GM23338 (cell line): ENCODE measurements around the gene ABCC12. TPM values are rescaled to one million over a fixed set of nuclear protein-coding genes. Genes with fewer than 3 reads are reported as not detected.
A peak's percentile ranks its signal among the peaks of the same experiment; 100 is the strongest.

Experiments
- ATAC-seq: fragments of 200-7000 bp; cut with Tn5 transposase; 3 replicates; pipeline ENCODE4 v1.9.1; 2020
- DNase-seq: peaks from one replicate; pipeline ENCODE4 v3.0.0-alpha.2; 2015; ENCODE audit warnings: low spot score
- H2AFZ ChIP-seq: fragments of 200-600 bp; sonication (generic); 2 replicates; pipeline ENCODE4 v1.8.0; 2016; ENCODE audit warnings: antibody characterized with exemption, mild to moderate bottlenecking, moderate library complexity
- H3F3A ChIP-seq: fragments of 200-600 bp; sonication (generic); replicated peaks from 2 replicates; pipeline ENCODE4 v1.8.0; 2017; ENCODE audit warnings: antibody characterized with exemption, mixed run types, low read depth
- H3K27ac ChIP-seq: fragments of 200-600 bp; sonication (generic); 2 replicates; pipeline ENCODE4 v1.6.1; 2016; ENCODE audit warnings: low read depth
- H3K27me3 ChIP-seq: fragments of 200-600 bp; sonication (generic); 2 replicates; pipeline ENCODE4 v1.8.0; 2016; ENCODE audit warnings: mild to moderate bottlenecking, mixed run types, moderate library complexity; ENCODE audit not compliant: insufficient read depth
- H3K36me3 ChIP-seq: fragments of 200-600 bp; sonication (generic); 2 replicates; pipeline ENCODE4 v1.8.0; 2016; ENCODE audit warnings: mild to moderate bottlenecking; ENCODE audit not compliant: insufficient read depth
- H3K4me1 ChIP-seq: fragments of 200-600 bp; sonication (generic); 2 replicates; pipeline ENCODE4 v1.8.0; 2016; ENCODE audit warnings: mild to moderate bottlenecking, moderate library complexity; ENCODE audit not compliant: insufficient read depth
- H3K4me2 ChIP-seq: fragments of 200-600 bp; sonication (generic); 2 replicates; pipeline ENCODE4 v1.7.1; 2017; ENCODE audit warnings: mixed run types
- H3K4me3 ChIP-seq: fragments of 200-600 bp; sonication (generic); 2 replicates; pipeline ENCODE4 v1.6.1; 2016; ENCODE audit warnings: mixed run types
- H3K79me2 ChIP-seq: fragments of 200-600 bp; sonication (generic); replicated peaks from 2 replicates; pipeline ENCODE4 v1.8.0; 2017; ENCODE audit warnings: mild to moderate bottlenecking; ENCODE audit not compliant: insufficient read depth
- H3K9me2 ChIP-seq: fragments of 200-600 bp; sonication (generic); 2 replicates; pipeline ENCODE4 v1.8.0; 2017; ENCODE audit not compliant: insufficient read depth
- H4K20me1 ChIP-seq: fragments of 200-600 bp; sonication (generic); replicated peaks from 2 replicates; pipeline ENCODE4 v1.8.0; 2017; ENCODE audit warnings: mild to moderate bottlenecking; ENCODE audit not compliant: insufficient read depth
- H3K27ac Mint-ChIP-seq: 2 replicates; pipeline ENCODE4 v1.8.0; 2020; ENCODE audit warnings: inconsistent platforms, mild to moderate bottlenecking, moderate library complexity, mixed read lengths
- H3K27me3 Mint-ChIP-seq: 3 replicates; pipeline ENCODE4 v1.8.0; 2022; ENCODE audit warnings: low read depth, mild to moderate bottlenecking, moderate library complexity, mixed read lengths, inconsistent platforms; ENCODE audit not compliant: insufficient read depth, poor library complexity
- H3K36me3 Mint-ChIP-seq: 3 replicates; pipeline ENCODE4 v1.8.0; 2021; ENCODE audit warnings: low read depth, mild to moderate bottlenecking, inconsistent platforms, moderate library complexity, mixed read lengths
- H3K4me1 Mint-ChIP-seq: 3 replicates; pipeline ENCODE4 v1.8.0; 2020; ENCODE audit warnings: mild to moderate bottlenecking, inconsistent platforms, mixed read lengths
- H3K4me3 Mint-ChIP-seq: 3 replicates; pipeline ENCODE4 v1.8.0; 2021; ENCODE audit warnings: moderate library complexity, mild to moderate bottlenecking, inconsistent platforms, mixed read lengths
- H3K9me3 Mint-ChIP-seq: 3 replicates; pipeline ENCODE4 v1.8.0; 2020; ENCODE audit warnings: moderate library complexity, mild to moderate bottlenecking, inconsistent platforms, mixed read lengths
- CREB1 ChIP-seq: fragments of 250-450 bp; sonication (Bioruptor Pico); IDR thresholded peaks from 2 replicates; pipeline ENCODE4 v1.5.0; 2020; ENCODE audit warnings: low read depth, mild to moderate bottlenecking, moderate library complexity
- EZH2phosphoT487 ChIP-seq: fragments of 200-600 bp; sonication (generic); IDR thresholded peaks from one replicate; pipeline ENCODE4 v1.8.1; 2018; ENCODE audit warnings: antibody characterized with exemption; ENCODE audit not compliant: unreplicated experiment
- JUNB ChIP-seq: IDR thresholded peaks from one replicate; pipeline ENCODE4 v1.6.1; 2016; ENCODE audit warnings: antibody characterized with exemption; ENCODE audit not compliant: unreplicated experiment
- STAT1 ChIP-seq: IDR thresholded peaks from one replicate; pipeline ENCODE4 v1.6.1; 2016; ENCODE audit warnings: antibody characterized with exemption; ENCODE audit not compliant: unreplicated experiment
- ZNF114 ChIP-seq: fragments of 250-450 bp; sonication (Bioruptor Pico); IDR thresholded peaks from 2 replicates; pipeline ENCODE4 v1.5.0; 2020; ENCODE audit warnings: mild to moderate bottlenecking, moderate library complexity
- ZNF331 ChIP-seq: fragments of 250-450 bp; sonication (Bioruptor Pico); IDR thresholded peaks from 2 replicates; pipeline ENCODE4 v1.5.0; 2020; ENCODE audit warnings: low read depth, mild to moderate bottlenecking, moderate library complexity
- polyA plus RNA-seq: library from polyadenylated mRNA; unstranded; fragments of >200 nt; fragmentation: Nextera tagmentation; extraction: Ambion mirVana; gene quantifications from 2 replicates; pipeline ENCODE4 v1.2.1, GENCODE V29; 2016
- total RNA-seq: library from RNA; depleted of rRNA; stranded (reverse); fragments of >200 nt; shearing (Covaris generic); gene quantifications from 2 replicates; pipeline ENCODE4 v1.2.3, GENCODE V29; 2014
- TF ChIP-seq, protein P1 (sequence below): IDR thresholded peaks from 2 replicates; pipeline ENCODE4 v1.6.1; 2016; ENCODE audit warnings: antibody characterized with exemption
- TF ChIP-seq, protein P2 (sequence below), 2 experiments: fragments of 200-600 bp in 1 of 2; sonication (generic) in 1 of 2; conservative IDR thresholded peaks; 2 replicates each; pipeline versions ENCODE4 v1.5.1 to v1.6.1; 2016 to 2017; ENCODE audit warnings: antibody characterized with exemption in 2 of 2, low read depth in 2 of 2, mild to moderate bottlenecking in 2 of 2, moderate library complexity in 1 of 2

Gene ABCC12
- total and polyA plus RNA-seq, 2 experiments from 2014 or later, result not detected

DNA sequence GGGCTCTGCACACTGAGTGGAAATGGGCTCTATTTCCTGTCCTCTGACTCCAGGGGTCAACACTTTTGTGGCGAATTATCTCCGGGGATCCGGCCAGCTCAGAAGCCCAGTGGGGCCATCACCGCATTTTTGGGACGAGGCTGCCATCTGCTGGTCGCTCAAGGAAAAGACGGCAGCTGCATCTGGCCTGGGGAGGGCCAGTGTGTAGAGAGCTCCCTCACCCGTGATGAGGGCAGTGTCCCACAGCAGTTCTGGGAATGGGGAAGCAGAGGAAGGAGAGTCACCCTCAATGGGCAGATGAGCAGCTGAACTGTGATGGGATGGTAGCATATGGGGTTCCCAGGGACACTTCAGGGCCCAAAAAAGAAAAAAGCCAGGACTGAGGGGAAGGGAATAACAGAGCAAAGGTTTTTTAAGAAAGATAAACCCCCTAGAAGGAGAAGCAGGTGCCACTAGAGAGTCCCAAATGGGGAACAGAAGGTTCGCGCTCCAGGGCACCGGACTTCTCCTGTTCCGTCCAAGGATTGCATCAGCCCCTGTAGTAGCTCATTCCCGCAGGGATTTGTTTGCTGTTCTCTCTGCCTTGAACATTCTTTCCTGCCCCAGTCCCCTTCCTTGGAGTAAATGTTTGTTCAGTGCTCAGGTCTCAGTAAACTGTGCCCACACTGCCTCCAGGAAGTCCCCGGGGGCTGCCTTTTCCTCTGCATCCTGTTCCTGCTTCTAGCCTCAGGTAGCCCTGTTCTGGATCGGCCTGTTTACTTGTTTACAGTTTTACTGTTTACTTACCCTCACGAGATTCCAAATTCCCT, 9.3 kb upstream of the ABCC12 start:
- Histone ChIP-seq H3K27me3 (no peaks in the 10 kb centered on the region), H3K36me3 (no peaks in the 10 kb centered on the region), H3F3A (no peaks in the 10 kb centered on the region), H4K20me1 (no peaks in the 10 kb centered on the region), H3K79me2 (no peaks in the 10 kb centered on the region), H3K4me2 (no peak overlapping the region), H2AFZ (peak overlapping the region; percentile 94), H3K4me3 (no peak overlapping the region), H3K4me1 (no peaks in the 10 kb centered on the region), H3K9me2 (no peaks in the 10 kb centered on the region), H3K27ac (peak overlapping the region; percentile 34; the same call in 1 of the 2 replicates)
- DNase-seq, result peak; percentile 81
- Mint-ChIP-seq H3K27me3 (peaks cover 9% of the 10 kb centered on the region), H3K27ac (peak overlapping the region; percentile 69), H3K4me1 (peaks cover 17% of the 10 kb centered on the region), H3K36me3 (no peaks in the 10 kb centered on the region), H3K9me3 (no peaks in the 10 kb centered on the region), H3K4me3 (peak overlapping the region; percentile 34; the same call in 1 of the 3 replicates)
- TF ChIP-seq, protein P1, sequence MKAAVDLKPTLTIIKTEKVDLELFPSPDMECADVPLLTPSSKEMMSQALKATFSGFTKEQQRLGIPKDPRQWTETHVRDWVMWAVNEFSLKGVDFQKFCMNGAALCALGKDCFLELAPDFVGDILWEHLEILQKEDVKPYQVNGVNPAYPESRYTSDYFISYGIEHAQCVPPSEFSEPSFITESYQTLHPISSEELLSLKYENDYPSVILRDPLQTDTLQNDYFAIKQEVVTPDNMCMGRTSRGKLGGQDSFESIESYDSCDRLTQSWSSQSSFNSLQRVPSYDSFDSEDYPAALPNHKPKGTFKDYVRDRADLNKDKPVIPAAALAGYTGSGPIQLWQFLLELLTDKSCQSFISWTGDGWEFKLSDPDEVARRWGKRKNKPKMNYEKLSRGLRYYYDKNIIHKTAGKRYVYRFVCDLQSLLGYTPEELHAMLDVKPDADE, result no peak
- TF ChIP-seq, protein P2, sequence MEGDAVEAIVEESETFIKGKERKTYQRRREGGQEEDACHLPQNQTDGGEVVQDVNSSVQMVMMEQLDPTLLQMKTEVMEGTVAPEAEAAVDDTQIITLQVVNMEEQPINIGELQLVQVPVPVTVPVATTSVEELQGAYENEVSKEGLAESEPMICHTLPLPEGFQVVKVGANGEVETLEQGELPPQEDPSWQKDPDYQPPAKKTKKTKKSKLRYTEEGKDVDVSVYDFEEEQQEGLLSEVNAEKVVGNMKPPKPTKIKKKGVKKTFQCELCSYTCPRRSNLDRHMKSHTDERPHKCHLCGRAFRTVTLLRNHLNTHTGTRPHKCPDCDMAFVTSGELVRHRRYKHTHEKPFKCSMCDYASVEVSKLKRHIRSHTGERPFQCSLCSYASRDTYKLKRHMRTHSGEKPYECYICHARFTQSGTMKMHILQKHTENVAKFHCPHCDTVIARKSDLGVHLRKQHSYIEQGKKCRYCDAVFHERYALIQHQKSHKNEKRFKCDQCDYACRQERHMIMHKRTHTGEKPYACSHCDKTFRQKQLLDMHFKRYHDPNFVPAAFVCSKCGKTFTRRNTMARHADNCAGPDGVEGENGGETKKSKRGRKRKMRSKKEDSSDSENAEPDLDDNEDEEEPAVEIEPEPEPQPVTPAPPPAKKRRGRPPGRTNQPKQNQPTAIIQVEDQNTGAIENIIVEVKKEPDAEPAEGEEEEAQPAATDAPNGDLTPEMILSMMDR (conservative IDR thresholded peaks at IDR 0.05; ENCODE audit: low read depth in 2 of 2), result peak; percentile 90 to 92
- ATAC-seq, result peak; percentile 96

DNA sequence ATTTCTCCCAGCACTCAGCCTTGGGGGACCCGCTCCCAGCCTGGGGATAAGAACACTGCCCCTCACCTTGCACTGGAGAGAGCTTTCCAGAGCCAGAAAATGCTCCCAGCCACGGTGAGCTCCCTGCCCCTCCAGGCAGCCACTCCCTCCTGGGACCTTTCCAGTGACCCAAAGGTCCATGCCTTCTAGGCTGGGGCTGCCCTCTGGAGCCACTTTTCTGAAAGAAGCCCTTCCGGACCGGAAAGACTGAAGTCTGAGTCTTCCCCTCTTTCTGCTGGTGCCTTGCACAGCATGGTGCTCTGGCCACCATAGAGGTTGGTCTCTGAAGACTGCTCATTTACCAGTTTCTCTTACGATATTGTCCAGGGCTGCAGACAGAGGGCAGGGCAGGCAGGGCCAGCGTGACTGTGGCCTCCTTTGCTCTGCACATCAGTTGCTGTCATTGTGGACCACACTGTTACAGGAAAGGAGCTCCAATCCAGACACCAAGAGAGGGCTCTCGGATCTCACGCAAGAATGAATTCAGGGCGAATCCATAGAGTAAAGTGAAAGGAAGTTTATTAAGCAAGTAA, 7.1 kb upstream of the ABCC12 start:
- Mint-ChIP-seq H3K9me3 (no peaks in the 10 kb centered on the region), H3K36me3 (no peaks in the 10 kb centered on the region), H3K4me3 (no peak overlapping the region), H3K27me3 (peaks cover 11% of the 10 kb centered on the region), H3K27ac (no peak overlapping the region), H3K4me1 (peaks cover 17% of the 10 kb centered on the region)
- ATAC-seq (no peak), DNase-seq (no peak)
- Histone ChIP-seq H3K27me3 (no peaks in the 10 kb centered on the region), H3K4me1 (no peaks in the 10 kb centered on the region), H3F3A (no peaks in the 10 kb centered on the region), H3K4me3 (no peak overlapping the region), H3K36me3 (no peaks in the 10 kb centered on the region), H4K20me1 (no peaks in the 10 kb centered on the region), H3K27ac (no peak overlapping the region), H3K79me2 (no peaks in the 10 kb centered on the region), H3K4me2 (no peak overlapping the region), H2AFZ (no peak overlapping the region), H3K9me2 (no peaks in the 10 kb centered on the region)
- no peak for TF ChIP-seq EZH2phosphoT487
- TF ChIP-seq, protein P1, result no peak
- no peak for TF ChIP-seq JUNB
- no peak for TF ChIP-seq STAT1
- no peak for TF ChIP-seq CREB1 (CRISPR knock-in tag)
- no peak for TF ChIP-seq ZNF114 (CRISPR knock-in tag)
- no peak for TF ChIP-seq ZNF331
